NK-92 (cell line): ENCODE data around the gene FRMD4A.
"Not testable (repeated sequence)": the region's sequence is repeated elsewhere in the genome, so short reads cannot be mapped to it uniquely, and the experiment has no call there.

Source experiments
- DNase-seq: peaks from one replicate; lab custom pipeline; 2025; ENCODE audit not compliant: unreplicated experiment; lab: John Stamatoyannopoulos, UW

Gene FRMD4A

GRCh38 chr10:13924040-13924725 is 406.5 kb downstream of the FRMD4A start:
- no peak for DNase-seq

- no peak for DNase-seq
These were observed 408.1 kb downstream of the FRMD4A start for GRCh38 chr10:13922586-13922985.

- no peak for DNase-seq
These were observed 408.8 kb downstream of the FRMD4A start for GRCh38 chr10:13921941-13922340.

DNA sequence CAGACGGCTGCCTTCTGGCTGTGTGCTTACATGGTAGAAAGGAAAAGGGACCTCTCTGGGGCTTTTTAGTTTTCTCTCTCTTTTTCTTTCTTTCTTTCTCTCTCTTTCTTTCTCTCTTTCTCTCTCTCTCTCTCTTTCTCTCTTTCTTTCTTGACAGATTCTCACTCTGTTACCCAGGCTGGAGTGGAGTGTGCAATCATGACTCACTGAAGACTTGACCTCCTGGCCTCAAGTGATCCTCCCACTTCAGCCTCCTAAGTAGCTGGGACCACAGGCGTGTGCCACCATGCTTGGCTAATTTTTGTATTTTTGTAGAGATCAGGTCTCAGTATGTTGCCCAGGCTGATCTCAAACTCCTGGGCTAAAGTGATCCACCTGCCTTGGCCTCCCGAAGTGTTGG is 409.6 kb downstream of the FRMD4A start:
- not testable (repeated sequence) for DNase-seq

- no peak for DNase-seq
These were observed 410.3 kb downstream of the FRMD4A start for GRCh38 chr10:13920465-13920864.

- no peak for DNase-seq
These were observed 410.7 kb downstream of the FRMD4A start for GRCh38 chr10:13920031-13920430.

- no peak for DNase-seq
These were observed 412.9 kb downstream of the FRMD4A start for GRCh38 chr10:13917791-13918190.

GRCh38 chr10:13916384-13916947 is 414.3 kb downstream of the FRMD4A start:
- no peak for DNase-seq

DNA sequence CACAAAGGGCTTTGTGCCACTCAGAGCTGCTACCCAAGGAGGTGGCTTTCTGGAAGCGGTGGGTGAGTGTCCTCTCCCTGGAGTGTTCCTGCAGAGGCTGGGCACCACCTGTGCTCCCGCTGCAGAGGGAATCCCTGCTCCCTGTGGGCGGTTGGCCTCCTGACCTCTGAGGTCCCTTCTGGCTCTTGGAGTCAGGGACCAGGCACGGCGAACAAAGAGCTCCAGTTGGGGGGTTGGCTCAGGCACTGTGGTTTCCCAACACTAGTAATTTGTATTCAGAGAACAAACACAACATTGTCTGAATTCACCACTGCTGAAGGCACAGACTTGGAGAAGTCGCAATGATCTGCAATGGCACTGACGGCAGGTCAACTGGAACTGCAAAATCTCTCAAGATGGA is 415.0 kb downstream of the FRMD4A start:
- DNase-seq, result no peak

- DNase-seq, result no peak
These were observed 416.8 kb downstream of the FRMD4A start for GRCh38 chr10:13913897-13914296.

DNA sequence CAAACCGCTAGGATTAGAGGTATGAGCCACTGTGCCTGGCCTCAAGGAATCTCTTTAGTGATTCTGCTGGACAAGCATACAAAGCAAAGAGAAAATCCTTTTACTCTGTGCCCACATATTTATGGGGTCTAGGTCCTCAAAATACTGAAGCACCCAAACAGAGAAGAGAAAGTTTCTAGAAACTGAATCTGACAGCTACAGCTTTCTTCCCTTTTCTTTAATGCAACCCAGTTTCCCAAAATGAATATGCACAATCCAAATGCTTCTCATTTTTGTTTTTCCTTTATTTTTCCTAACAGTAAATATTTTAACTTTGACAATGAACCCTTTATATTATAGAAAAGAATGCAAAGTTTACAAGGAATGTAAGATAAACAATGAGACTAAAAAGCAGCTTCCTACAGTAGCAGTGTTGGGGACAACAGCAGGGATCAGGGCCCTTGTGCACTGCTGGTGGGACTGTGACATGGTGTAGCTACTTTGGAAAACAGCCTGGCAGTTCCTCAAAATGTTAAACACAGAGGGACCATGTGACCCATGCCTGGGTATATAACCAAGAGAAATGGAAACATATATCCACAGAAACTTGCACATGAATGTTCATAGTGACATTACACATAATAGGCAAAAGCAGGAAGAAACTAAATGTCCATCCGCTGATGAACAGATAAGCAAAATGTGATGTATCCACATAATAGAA is 418.8 kb downstream of the FRMD4A start:
- no peak for DNase-seq

DNA sequence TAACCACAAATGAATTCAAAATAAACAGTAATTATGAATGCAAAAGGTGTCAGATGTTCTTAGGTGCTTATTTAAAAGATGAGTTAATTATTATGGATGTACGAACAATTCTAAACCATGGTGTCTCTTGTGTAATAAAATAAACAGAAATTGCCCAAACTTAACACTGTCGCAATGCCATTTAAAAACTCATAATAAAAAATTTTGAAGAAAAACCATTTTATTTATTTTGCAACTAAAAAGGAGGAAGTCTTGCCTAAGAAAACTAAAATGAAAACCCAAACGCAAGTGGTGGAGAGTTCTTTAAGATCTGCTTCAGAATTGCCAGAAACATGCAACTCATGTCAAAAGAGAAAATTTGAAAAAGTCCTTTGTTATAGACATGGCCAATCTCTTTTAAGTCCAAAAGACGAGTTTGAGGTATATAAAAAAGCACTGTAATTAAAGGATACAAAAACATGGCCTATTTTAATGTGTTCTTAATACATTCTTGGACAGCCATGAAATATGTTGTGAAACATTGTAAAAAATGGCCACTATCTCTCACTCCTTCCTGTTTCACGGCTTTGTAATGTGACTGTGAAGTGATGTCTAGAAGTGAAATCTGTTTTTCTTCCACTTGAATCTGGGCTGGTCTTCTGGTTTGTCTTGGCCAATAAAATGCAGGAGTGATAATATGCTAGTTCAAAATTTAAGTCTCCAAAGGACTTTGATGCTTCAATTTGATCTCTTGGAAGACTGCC is 421.0 kb downstream of the FRMD4A start:
- DNase-seq, result no peak

DNA sequence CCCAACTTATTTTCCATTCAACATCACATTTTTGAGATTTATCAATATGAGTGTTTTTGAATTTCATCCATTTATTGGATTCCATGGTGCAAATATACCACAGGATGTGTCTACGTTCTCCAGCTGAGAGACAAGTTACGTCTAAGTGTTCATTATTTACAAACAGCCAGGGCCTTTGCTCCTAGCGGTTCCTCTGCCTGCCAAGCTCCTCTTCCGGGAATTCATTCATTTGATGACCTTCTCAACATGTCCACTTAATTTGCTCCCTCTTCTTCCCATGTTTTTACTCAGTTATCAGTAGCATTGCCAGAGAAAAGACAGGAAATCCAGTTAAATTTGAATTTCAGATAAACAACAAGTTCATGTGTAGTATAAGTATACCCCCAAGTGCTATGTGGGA is 422.2 kb downstream of the FRMD4A start:
- no peak for DNase-seq

GRCh38 chr10:13907570-13907969 is 423.2 kb downstream of the FRMD4A start:
- no peak for DNase-seq

DNA sequence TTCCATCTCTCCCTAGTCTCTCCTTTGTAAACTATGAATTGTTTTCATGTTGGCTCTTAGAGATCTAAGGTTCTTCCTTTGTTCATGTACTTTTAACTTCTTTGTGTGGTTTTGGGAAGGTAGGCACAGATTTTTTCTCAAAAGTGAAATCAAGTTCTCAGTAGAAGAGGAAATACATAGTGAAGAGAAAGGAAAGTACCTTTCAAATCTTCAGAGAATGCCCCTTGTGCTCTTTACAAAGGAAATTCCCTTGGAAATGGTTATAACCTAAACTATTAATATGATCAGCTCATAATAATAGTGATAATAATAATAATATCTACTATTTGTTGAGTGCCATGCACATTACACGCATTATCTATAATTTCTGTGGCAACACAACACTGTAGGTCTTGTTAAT is 425.4 kb downstream of the FRMD4A start:
- DNase-seq, result no peak

DNA sequence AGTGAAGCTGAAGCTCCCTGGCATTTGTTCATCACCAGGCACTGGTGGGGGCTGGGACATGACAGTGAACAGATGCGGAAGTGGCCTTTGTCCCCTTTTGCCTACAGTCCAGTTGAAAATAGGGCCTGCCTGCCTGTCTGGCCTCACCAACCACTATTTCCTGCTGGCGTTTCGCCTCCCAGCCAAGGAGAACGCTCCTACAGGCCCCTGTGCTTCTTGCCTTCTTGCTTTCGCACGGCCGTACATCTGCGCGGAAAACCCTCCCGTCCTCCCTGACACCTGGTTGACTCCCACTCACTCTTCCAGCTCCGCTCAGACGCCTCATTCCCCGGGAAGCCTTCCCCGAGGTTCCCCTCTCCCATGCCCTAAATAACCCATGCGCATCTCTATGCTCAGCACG is 426.7 kb downstream of the FRMD4A start:
- no peak for DNase-seq

- DNase-seq, result no peak
These were observed 427.7 kb downstream of the FRMD4A start for GRCh38 chr10:13902868-13903587.

DNA sequence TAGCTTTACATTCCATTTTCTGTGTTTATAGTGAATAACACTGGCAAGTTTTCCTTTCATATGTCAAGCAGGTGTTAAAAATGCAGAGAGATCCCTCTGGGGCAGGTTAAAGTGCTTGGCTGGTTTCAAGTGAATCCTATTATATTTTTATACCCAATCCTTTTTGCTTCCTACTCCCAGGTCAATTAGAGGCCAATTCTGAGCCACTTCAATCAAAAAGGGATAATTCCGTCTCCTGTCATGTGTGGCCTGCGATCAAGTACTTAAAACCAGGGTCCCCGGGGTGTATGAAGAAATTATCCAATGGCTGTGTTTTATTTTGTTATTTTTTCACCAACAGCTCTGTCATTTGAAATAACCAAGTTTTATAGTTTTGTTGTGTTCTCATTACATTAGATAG is 430.8 kb downstream of the FRMD4A start:
- no peak for DNase-seq

- not testable (repeated sequence) for DNase-seq
These were observed 434.6 kb downstream of the FRMD4A start for GRCh38 chr10:13896146-13896545.

GRCh38 chr10:13894412-13895093 is 436.2 kb downstream of the FRMD4A start:
- DNase-seq, result no peak

GRCh38 chr10:13893926-13894325 is 436.8 kb downstream of the FRMD4A start:
- DNase-seq, result no peak
